K562 (cell line): ENCODE data around the gene GATA2. TPM values are rescaled to one million over a fixed set of nuclear protein-coding genes. Genes with fewer than 3 reads are reported as not detected.

Source experiments
- DACH1 ChIP-seq: fragments of 450-650 bp; IDR thresholded peaks from 2 replicates; pipeline ENCODE4 v1.6.1; 2018; ENCODE audit not compliant: partially characterized antibody
- E2F4 ChIP-seq: sonication (generic); formaldehyde crosslinking; IDR thresholded peaks from 2 replicates; pipeline ENCODE4 v1.8.0; 2022; ENCODE audit warnings: mild to moderate bottlenecking, low read depth, missing genetic modification reagents
- FOXA3 ChIP-seq, 2 experiments: fragments of 450-650 bp in 1 of 2; sonication (generic) in 1 of 2; formaldehyde crosslinking; IDR thresholded peaks in 1 of 2; conservative IDR thresholded peaks in 1 of 2; 2 replicates each; pipeline versions ENCODE4 v1.4.0 to v1.8.0; 2020 to 2022; ENCODE audit warnings: mild to moderate bottlenecking in 2 of 2, missing genetic modification reagents in 1 of 2
- MGA ChIP-seq: fragments of 450-650 bp; IDR thresholded peaks from 2 replicates; pipeline ENCODE4 v1.6.1; 2016; ENCODE audit warnings: mild to moderate bottlenecking, moderate library complexity
- SRSF7 ChIP-seq: fragments of 200-400 bp; formaldehyde crosslinking; optimal IDR thresholded peaks from 2 replicates; pipeline ENCODE3; 2017; ENCODE audit warnings: mild to moderate bottlenecking, low read depth, low read length
- polyA plus RNA-seq, 8 experiments: library from polyadenylated mRNA; depleted of rRNA in 4 of 8; stranded (reverse) in 5 of 8; unstranded in 3 of 8; fragments of >200 nt; fragmentation: Nextera tagmentation in 2 of 8; fragmentation: Illumina TruSeq in 1 of 8; extraction: Ambion mirVana in 2 of 8; extraction: Trizol in 1 of 8; gene quantifications; 2 replicates each; pipeline versions ENCODE4 v1.2.1 to v1.2.3, GENCODE V29; 2011 to 2014; ENCODE audit warnings: inconsistent platforms in 1 of 8, missing spikeins in 1 of 8
- total RNA-seq, 7 experiments: library from RNA; depleted of rRNA in 6 of 7; stranded (reverse); fragments of >200 nt in 6 of 7; fragmentation: Illumina TruSeq in 2 of 7; extraction: Trizol in 2 of 7; gene quantifications; 2 replicates each; pipeline versions ENCODE4 v1.2.1 to v1.2.3, GENCODE V29; 2011 to 2021; ENCODE audit warnings: low replicate concordance in 1 of 7
- TF ChIP-seq, protein P1 (sequence below): fragments of 450-650 bp; IDR thresholded peaks from 2 replicates; pipeline ENCODE4 v1.6.1; 2017; ENCODE audit warnings: antibody characterized with exemption, mild to moderate bottlenecking

Gene GATA2
- total and polyA plus RNA-seq, 9 of the 15 experiments (the other 6 are each of a cell fraction or from before 2014, with no cell fraction given), result 8.5 to 218 (median 50.8) TPM

- TF ChIP-seq FOXA3 (CRISPR knock-in tag; conservative IDR thresholded peaks at IDR 0.05 in 1 of 2, IDR thresholded peaks at IDR 0.05 in 1 of 2), result peak in 1 of 2 experiments; percentile 73; a peak in 2 of 4 replicates
- TF ChIP-seq E2F4 (CRISPR knock-in tag), result peak; percentile 19; the same call in 1 of the 2 replicates
- TF ChIP-seq MGA, result peak; percentile 97
- TF ChIP-seq, protein P1, sequence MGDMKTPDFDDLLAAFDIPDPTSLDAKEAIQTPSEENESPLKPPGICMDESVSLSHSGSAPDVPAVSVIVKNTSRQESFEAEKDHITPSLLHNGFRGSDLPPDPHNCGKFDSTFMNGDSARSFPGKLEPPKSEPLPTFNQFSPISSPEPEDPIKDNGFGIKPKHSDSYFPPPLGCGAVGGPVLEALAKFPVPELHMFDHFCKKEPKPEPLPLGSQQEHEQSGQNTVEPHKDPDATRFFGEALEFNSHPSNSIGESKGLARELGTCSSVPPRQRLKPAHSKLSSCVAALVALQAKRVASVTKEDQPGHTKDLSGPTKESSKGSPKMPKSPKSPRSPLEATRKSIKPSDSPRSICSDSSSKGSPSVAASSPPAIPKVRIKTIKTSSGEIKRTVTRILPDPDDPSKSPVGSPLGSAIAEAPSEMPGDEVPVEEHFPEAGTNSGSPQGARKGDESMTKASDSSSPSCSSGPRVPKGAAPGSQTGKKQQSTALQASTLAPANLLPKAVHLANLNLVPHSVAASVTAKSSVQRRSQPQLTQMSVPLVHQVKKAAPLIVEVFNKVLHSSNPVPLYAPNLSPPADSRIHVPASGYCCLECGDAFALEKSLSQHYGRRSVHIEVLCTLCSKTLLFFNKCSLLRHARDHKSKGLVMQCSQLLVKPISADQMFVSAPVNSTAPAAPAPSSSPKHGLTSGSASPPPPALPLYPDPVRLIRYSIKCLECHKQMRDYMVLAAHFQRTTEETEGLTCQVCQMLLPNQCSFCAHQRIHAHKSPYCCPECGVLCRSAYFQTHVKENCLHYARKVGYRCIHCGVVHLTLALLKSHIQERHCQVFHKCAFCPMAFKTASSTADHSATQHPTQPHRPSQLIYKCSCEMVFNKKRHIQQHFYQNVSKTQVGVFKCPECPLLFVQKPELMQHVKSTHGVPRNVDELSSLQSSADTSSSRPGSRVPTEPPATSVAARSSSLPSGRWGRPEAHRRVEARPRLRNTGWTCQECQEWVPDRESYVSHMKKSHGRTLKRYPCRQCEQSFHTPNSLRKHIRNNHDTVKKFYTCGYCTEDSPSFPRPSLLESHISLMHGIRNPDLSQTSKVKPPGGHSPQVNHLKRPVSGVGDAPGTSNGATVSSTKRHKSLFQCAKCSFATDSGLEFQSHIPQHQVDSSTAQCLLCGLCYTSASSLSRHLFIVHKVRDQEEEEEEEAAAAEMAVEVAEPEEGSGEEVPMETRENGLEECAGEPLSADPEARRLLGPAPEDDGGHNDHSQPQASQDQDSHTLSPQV, result peak; percentile 82
- TF ChIP-seq DACH1, result no peak
- no peak for TF ChIP-seq SRSF7
Observed at GRCh38 chr3:128496602-128497304, 3.8 kb upstream of the GATA2 start (continued).
